HepG2 (cell line): ENCODE results near the gene WHAMM. TPM values are rescaled to one million over a fixed set of nuclear protein-coding genes. Genes with fewer than 3 reads are reported as not detected.

Source experiments
- FUBP1 ChIP-seq: sonication (generic); formaldehyde crosslinking; IDR thresholded peaks from 2 replicates; pipeline ENCODE4 v1.5.1; 2020; ENCODE audit warnings: missing genetic modification reagents, mild to moderate bottlenecking, borderline replicate concordance
- KDM5A ChIP-seq: fragments of 200-600 bp; sonication (generic); IDR thresholded peaks from 2 replicates; pipeline ENCODE4 v1.7.0; 2018; ENCODE audit warnings: antibody characterized with exemption, mild to moderate bottlenecking, low read length, borderline replicate concordance
- PPARG ChIP-seq: conservative IDR thresholded peaks from 2 replicates; pipeline ENCODE4 v1.6.1; 2016; ENCODE audit warnings: missing biosample characterization, missing genetic modification reagents
- SATB2 ChIP-seq: sonication (generic); formaldehyde crosslinking; IDR thresholded peaks from 2 replicates; pipeline ENCODE4 v1.5.0; 2020; ENCODE audit warnings: missing genetic modification reagents
- SOX5 ChIP-seq: IDR thresholded peaks from 2 replicates; pipeline ENCODE4 v1.6.1; 2016; ENCODE audit warnings: borderline replicate concordance
- THRA ChIP-seq: sonication (generic); formaldehyde crosslinking; IDR thresholded peaks from 2 replicates; pipeline ENCODE4 v1.4.0; 2020; ENCODE audit warnings: missing genetic modification reagents, borderline replicate concordance
- ZNF235 ChIP-seq: sonication (generic); formaldehyde crosslinking; IDR thresholded peaks from 2 replicates; pipeline ENCODE4 v1.8.1; 2023; ENCODE audit warnings: mild to moderate bottlenecking, missing genetic modification reagents, borderline replicate concordance
- ZNF598 ChIP-seq: sonication (generic); formaldehyde crosslinking; IDR thresholded peaks from 2 replicates; pipeline ENCODE4 v1.5.1; 2020; ENCODE audit warnings: mild to moderate bottlenecking, missing genetic modification reagents, borderline replicate concordance
- ZNF687 ChIP-seq: sonication (generic); formaldehyde crosslinking; IDR thresholded peaks from 2 replicates; pipeline ENCODE4 v1.5.1; 2020; ENCODE audit warnings: mild to moderate bottlenecking, missing genetic modification reagents, moderate library complexity
- ZNF784 ChIP-seq: sonication (generic); formaldehyde crosslinking; IDR thresholded peaks from 2 replicates; pipeline ENCODE4 v1.5.1; 2020; ENCODE audit warnings: missing genetic modification reagents, mild to moderate bottlenecking, borderline replicate concordance
- polyA plus RNA-seq, 8 experiments: library from polyadenylated mRNA; depleted of rRNA in 3 of 8; stranded (reverse) in 7 of 8; unstranded in 1 of 8; fragments of >200 nt; fragmentation: Illumina TruSeq in 4 of 8; extraction: Trizol in 4 of 8; gene quantifications; 2 replicates each; pipeline versions ENCODE4 v1.2.1 to v1.2.3, GENCODE V29; 2011 to 2016; ENCODE audit warnings: low read depth in 4 of 8, missing spikeins in 1 of 8, mixed read lengths in 1 of 8; ENCODE audit not compliant: insufficient read depth in 1 of 8
- total RNA-seq, 5 experiments: library from RNA; depleted of rRNA; stranded (reverse); fragments of >200 nt; fragmentation: Illumina TruSeq; extraction: Trizol; gene quantifications; 2 replicates each; pipeline ENCODE4 v1.2.3, GENCODE V29; 2016; ENCODE audit warnings: low read depth in 1 of 5

WHAMM gene
- total and polyA plus RNA-seq, 2 of the 13 experiments (the other 11 are each of a cell fraction or from before 2014, with no cell fraction given), result 2.9 to 3.0 TPM

- TF ChIP-seq ZNF687 (CRISPR knock-in tag), result no peak
- no peak for TF ChIP-seq ZNF784 (CRISPR knock-in tag)
- TF ChIP-seq KDM5A, result no peak
- TF ChIP-seq PPARG, result peak; percentile 42; the same call in 1 of the 2 replicates
- TF ChIP-seq SOX5 (CRISPR knock-in tag), result peak; percentile 32; the same call in 1 of the 2 replicates
- no peak for TF ChIP-seq SATB2 (CRISPR knock-in tag)
- no peak for TF ChIP-seq ZNF235 (CRISPR knock-in tag)
- TF ChIP-seq ZNF598, result no peak
- TF ChIP-seq THRA (CRISPR knock-in tag), result no peak
- TF ChIP-seq FUBP1 (CRISPR knock-in tag), result no peak
- TF ChIP-seq, all 625 proteins: peak for 65
These were observed 45.9 kb upstream of the WHAMM start (continued) for GRCh38 chr15:82763361-82764116.
